Measurements from ENCODE around the gene TRIM26. TPM values are rescaled to one million over a fixed set of nuclear protein-coding genes. Genes with fewer than 3 reads are reported as not detected.

TRIM26 gene
- total and polyA plus RNA-seq, 2 of the 8 experiments (the other 6 are each of a cell fraction or from before 2014, with no cell fraction given): 21.5 to 32.3 TPM

GRCh38 chr6:30142665-30143064 lies 70.5 kb downstream of the TRIM26 start:
- Histone ChIP-seq H3K79me2 (ENCODE audit: control insufficient read depth in 1 of 2, insufficient read depth in 2 of 2, low read length in 2 of 2) (no peaks in the 10 kb centered on the region), H3K23ac (ENCODE audit: insufficient read length) (no peak overlapping the region), H2BK20ac (ENCODE audit: low read length) (no peak overlapping the region), H3K9ac (replicated peaks in 1 of 4; ENCODE audit: extremely low read depth in 1 of 4, low read depth in 3 of 4, low read length in 3 of 4) (no peak overlapping the region), H4K91ac (replicated peaks; ENCODE audit: insufficient read length, low read length) (no peak overlapping the region), H2BK15ac (ENCODE audit: low read length) (no peak overlapping the region), H3K4ac (replicated peaks; ENCODE audit: insufficient read length, low read depth, low read length) (no peak overlapping the region), H2BK5ac (ENCODE audit: low read depth, low read length) (no peak overlapping the region), H2AFZ (ENCODE audit: low read length) (no peak overlapping the region), H3K23me2 (ENCODE audit: low read depth, low read length) (no peaks in the 10 kb centered on the region), H3K27ac (ENCODE audit: low read depth, low read length) (no peak overlapping the region), H3K4me3 (ENCODE audit: extremely low read depth in 1 of 4, insufficient read depth in 2 of 4, low read depth in 3 of 4, low read length in 4 of 4) (no peak overlapping the region), H4K20me1 (replicated peaks in 1 of 2; ENCODE audit: control insufficient read depth in 1 of 2, insufficient read depth in 2 of 2, low read length in 2 of 2) (no peaks in the 10 kb centered on the region), H3K56ac (replicated peaks; ENCODE audit: insufficient read length, low read depth, low read length) (no peak overlapping the region), H3K14ac (ENCODE audit: insufficient read length) (no peak overlapping the region), H3K79me1 (ENCODE audit: low read depth, low read length) (no peaks in the 10 kb centered on the region), H4K8ac (ENCODE audit: extremely low read depth, insufficient read depth, low read length) (no peak overlapping the region), H3K36me3 (ENCODE audit: control insufficient read depth in 2 of 4, insufficient read depth in 4 of 4, low read length in 3 of 4) (no peaks in the 10 kb centered on the region), H2BK120ac (replicated peaks; ENCODE audit: low read depth, low read length) (no peak overlapping the region), H2BK12ac (ENCODE audit: low read depth, low read length) (no peak overlapping the region), H3K4me1 (replicated peaks in 1 of 4; ENCODE audit: control insufficient read depth in 3 of 4, insufficient read depth in 4 of 4, low read length in 3 of 4) (peaks cover 0 to 4% (median 0%) of the 10 kb centered on the region in 4 experiments; a peak in 2 of 7 replicates), H3K9me3 (ENCODE audit: insufficient read depth in 2 of 2, low read depth in 1 of 2, low read length in 1 of 2) (no peaks in the 10 kb centered on the region), H4K5ac (ENCODE audit: insufficient read length, low read depth, low read length) (no peak overlapping the region), H3K27me3 (replicated peaks in 1 of 4; ENCODE audit: control insufficient read depth in 3 of 4, extremely low read depth in 1 of 4, insufficient read depth in 3 of 4, low read length in 3 of 4) (0 out of 7 replicates have a peak, but pooled peaks cover 0 to 3% (median 0%) of the 10 kb centered on the region in 4 experiments), H3K4me2 (ENCODE audit: insufficient read depth in 1 of 2, low read depth in 2 of 2, low read length in 2 of 2) (no peak overlapping the region), H2AK5ac (ENCODE audit: low read depth, low read length) (no peak overlapping the region), H3K18ac (ENCODE audit: extremely low read depth, low read length) (no peak overlapping the region)
- FAIRE-seq (no peak), DNase-seq (ENCODE audit: low read depth in 1 of 2, low spot score in 2 of 2) (no peak)
- 83% methylated on average over 3 of the region's 3 CpGs; no CpG with 5 or more reads in 1 of the 2 experiments for WGBS, 2 experiments (ENCODE audit: extremely low coverage in 1 of 2, insufficient coverage in 1 of 2, insufficient read length in 1 of 2, insufficient replicate concordance in 2 of 2, low coverage in 1 of 2, low lambda C conversion rate in 2 of 2, missing lambda C conversion rate in 1 of 2)
- no peak for TF ChIP-seq SAP30 (IDR thresholded peaks at IDR 0.05; ENCODE audit: insufficient read depth, insufficient replicate concordance, low read length)
- no peak for TF ChIP-seq EP300 (IDR thresholded peaks at IDR 0.05; ENCODE audit: borderline replicate concordance in 1 of 2, low read depth in 2 of 2, low read length in 2 of 2)
- ChIA-PET CTCF (ENCODE audit: partially characterized antibody) (interaction anchor here (0.6 to 1.0 kb wide), 3 partner anchors 11 to 562 kb away, joined by 3 to 4 read pairs (median 3); no protein-coding TSS in a partner anchor), POLR2A (ENCODE audit: partially characterized antibody) (no interaction called here)
